ENCODE data around the gene DOCK10.

GRCh38 chr2:224774735-224775134 lies 267.5 kb downstream of the DOCK10 start:
- TF ChIP-seq CTCF (IDR thresholded peaks at IDR 0.05; ENCODE audit: poor library complexity) (no peak), EZH2phosphoT487 (IDR thresholded peaks at IDR 0.05; ENCODE audit: low read depth, severe bottlenecking, unreplicated experiment) (no peak)
